H9 (cell line): ENCODE data around the gene EBF4. TPM values are rescaled to one million over a fixed set of nuclear protein-coding genes. Genes with fewer than 3 reads are reported as not detected.
"Not testable (repeated sequence)": the region's sequence is repeated elsewhere in the genome, so short reads cannot be mapped to it uniquely, and the experiment has no call there.

Experiments
- DNase-seq: peaks from one replicate; pipeline ENCODE4 v3.0.0-alpha.2; 2017
- H2AFZ ChIP-seq: one replicate; pipeline ENCODE4 v1.6.1; 2013; ENCODE audit warnings: mild to moderate bottlenecking, low read length, control low read depth, moderate library complexity
- H2AK5ac ChIP-seq: 2 replicates; pipeline ENCODE4 v1.6.1; 2013; ENCODE audit warnings: low read length, control low read depth, mixed read lengths; ENCODE audit not compliant: insufficient read length
- H2BK120ac ChIP-seq: one replicate; pipeline ENCODE4 v1.6.1; 2013; ENCODE audit warnings: low read depth, mild to moderate bottlenecking, low read length, control low read depth, inconsistent platforms; ENCODE audit not compliant: poor library complexity, severe bottlenecking
- H2BK12ac ChIP-seq: 2 replicates; pipeline ENCODE4 v1.6.1; 2013; ENCODE audit warnings: low read length, control low read depth, mixed read lengths, low read depth; ENCODE audit not compliant: insufficient read length
- H2BK15ac ChIP-seq: 2 replicates; pipeline ENCODE4 v1.6.1; 2013; ENCODE audit warnings: low read depth, low read length, control low read depth
- H2BK20ac ChIP-seq: one replicate; pipeline ENCODE4 v1.6.1; 2013; ENCODE audit warnings: low read depth, mild to moderate bottlenecking, low read length, control low read depth, inconsistent platforms; ENCODE audit not compliant: poor library complexity, severe bottlenecking
- H2BK5ac ChIP-seq: 2 replicates; pipeline ENCODE4 v1.6.1; 2013; ENCODE audit warnings: low read length, control low read depth, mixed read lengths; ENCODE audit not compliant: insufficient read length
- H3K14ac ChIP-seq: 2 replicates; pipeline ENCODE4 v1.6.1; 2013; ENCODE audit warnings: low read length, control low read depth; ENCODE audit not compliant: insufficient read depth
- H3K18ac ChIP-seq: 2 replicates; pipeline ENCODE4 v1.6.1; 2013; ENCODE audit warnings: low read depth, mild to moderate bottlenecking, mixed read lengths, low read length, control low read depth; ENCODE audit not compliant: insufficient read length
- H3K23ac ChIP-seq: 2 replicates; pipeline ENCODE4 v1.6.1; 2013; ENCODE audit warnings: low read length, control low read depth, mixed read lengths, low read depth; ENCODE audit not compliant: insufficient read length
- H3K23me2 ChIP-seq: 2 replicates; pipeline ENCODE4 v1.6.1; 2013; ENCODE audit warnings: low read depth, mild to moderate bottlenecking, mixed read lengths, low read length, control low read depth; ENCODE audit not compliant: insufficient read length, poor library complexity, severe bottlenecking
- H3K27ac ChIP-seq: 2 replicates; pipeline ENCODE4 v1.5.1; 2013; ENCODE audit warnings: low read length, control low read depth, mixed read lengths, low read depth; ENCODE audit not compliant: insufficient read length
- H3K27me3 ChIP-seq: 2 replicates; pipeline ENCODE4 v1.6.1; 2013; ENCODE audit warnings: low read length, control low read depth, inconsistent platforms; ENCODE audit not compliant: insufficient read depth
- H3K4ac ChIP-seq: 2 replicates; pipeline ENCODE4 v1.6.1; 2013; ENCODE audit warnings: low read depth, mild to moderate bottlenecking, control low read depth, inconsistent platforms, low read length, moderate library complexity
- H3K4me1 ChIP-seq: 2 replicates; pipeline ENCODE4 v1.6.1; 2013; ENCODE audit warnings: low read length, control low read depth, inconsistent platforms; ENCODE audit not compliant: insufficient read depth
- H3K4me2 ChIP-seq: 2 replicates; pipeline ENCODE4 v1.6.1; 2013; ENCODE audit warnings: low read length, control low read depth, mixed read lengths; ENCODE audit not compliant: insufficient read length, insufficient read depth
- H3K56ac ChIP-seq: 2 replicates; pipeline ENCODE4 v1.6.1; 2013; ENCODE audit warnings: low read depth, mild to moderate bottlenecking, mixed read lengths, low read length, control low read depth; ENCODE audit not compliant: insufficient read length
- H3K79me1 ChIP-seq: 2 replicates; pipeline ENCODE4 v1.6.1; 2013; ENCODE audit warnings: low read depth, mild to moderate bottlenecking, moderate library complexity, low read length, control low read depth, inconsistent platforms; ENCODE audit not compliant: insufficient read depth, poor library complexity, severe bottlenecking
- H3K79me2 ChIP-seq: 2 replicates; pipeline ENCODE4 v1.6.1; 2013; ENCODE audit warnings: low read length, control low read depth, inconsistent platforms; ENCODE audit not compliant: insufficient read depth
- H3K9ac ChIP-seq: 2 replicates; pipeline ENCODE4 v1.6.1; 2013; ENCODE audit warnings: low read length, control low read depth, mixed read lengths; ENCODE audit not compliant: insufficient read length; ENCODE audit errors: extremely low read depth
- H3K9me3 ChIP-seq: one replicate; pipeline ENCODE4 v1.6.1; 2013; ENCODE audit warnings: low read depth, low read length, inconsistent platforms; ENCODE audit not compliant: control insufficient read depth
- H3T11ph ChIP-seq: one replicate; pipeline ENCODE4 v1.6.1; 2013; ENCODE audit warnings: mild to moderate bottlenecking, low read length, control low read depth, inconsistent platforms
- H4K20me1 ChIP-seq: one replicate; pipeline ENCODE4 v1.6.1; 2013; ENCODE audit not compliant: control insufficient read depth, insufficient read length, insufficient read depth
- H4K5ac ChIP-seq: 2 replicates; pipeline ENCODE4 v1.6.1; 2013; ENCODE audit warnings: low read depth, mild to moderate bottlenecking, mixed read lengths, low read length, control low read depth; ENCODE audit not compliant: insufficient read length
- H4K8ac ChIP-seq: replicated peaks from 2 replicates; pipeline ENCODE4 v1.6.1; 2013; ENCODE audit warnings: low read length, control low read depth, mixed read lengths, low read depth; ENCODE audit not compliant: insufficient read length
- H4K91ac ChIP-seq: 2 replicates; pipeline ENCODE4 v1.6.1; 2013; ENCODE audit warnings: low read depth, mild to moderate bottlenecking, moderate library complexity, mixed read lengths, low read length, control low read depth; ENCODE audit not compliant: insufficient read length
- H3K27ac Mint-ChIP-seq, 3 experiments: 2 replicates in 2 of 3; 3 replicates in 1 of 3; pipeline ENCODE4 v1.8.0; 2020 to 2021; ENCODE audit warnings: mixed read lengths in 3 of 3, mild to moderate bottlenecking in 1 of 3, moderate library complexity in 1 of 3
- H3K27me3 Mint-ChIP-seq: 2 replicates; pipeline ENCODE4 v1.8.0; 2021; ENCODE audit warnings: low read depth, mild to moderate bottlenecking, moderate library complexity, mixed read lengths
- H3K36me3 Mint-ChIP-seq, 3 experiments: 2 replicates in 2 of 3; 3 replicates in 1 of 3; pipeline ENCODE4 v1.8.0; 2020 to 2021; ENCODE audit warnings: low read depth in 3 of 3, mixed read lengths in 3 of 3; ENCODE audit not compliant: insufficient read depth in 1 of 3
- H3K4me1 Mint-ChIP-seq, 2 experiments: 2 replicates each; pipeline ENCODE4 v1.8.0; 2020; ENCODE audit warnings: mixed read lengths in 2 of 2
- H3K4me3 Mint-ChIP-seq, 2 experiments: 2 replicates in 1 of 2; 3 replicates in 1 of 2; pipeline ENCODE4 v1.8.0; 2020 to 2021; ENCODE audit warnings: mild to moderate bottlenecking in 2 of 2, mixed read lengths in 2 of 2, moderate library complexity in 1 of 2
- H3K9me3 Mint-ChIP-seq, 2 experiments: 2 replicates in 1 of 2; 3 replicates in 1 of 2; pipeline ENCODE4 v1.8.0; 2020; ENCODE audit warnings: mild to moderate bottlenecking in 2 of 2, mixed read lengths in 2 of 2, moderate library complexity in 1 of 2
- WGBS: extraction: QIAGEN DNeasy Blood & Tissue Kit; methylation state at CpG from one replicate; pipeline ENCODE4 v1.1.7; 2013; ENCODE audit warnings: missing lambda C conversion rate, low lambda C conversion rate, mixed read lengths; ENCODE audit not compliant: insufficient read length; ENCODE audit errors: extremely low coverage; 5-methylcytosine and 5-hydroxymethylcytosine counted together
- total RNA-seq: library from RNA; stranded (reverse); gene quantifications from 2 replicates; pipeline ENCODE4 v1.2.1, GENCODE V29; 2021

The EBF4 gene
- total RNA-seq, 1 experiment from 2014 or later = 3.9 TPM

DNA sequence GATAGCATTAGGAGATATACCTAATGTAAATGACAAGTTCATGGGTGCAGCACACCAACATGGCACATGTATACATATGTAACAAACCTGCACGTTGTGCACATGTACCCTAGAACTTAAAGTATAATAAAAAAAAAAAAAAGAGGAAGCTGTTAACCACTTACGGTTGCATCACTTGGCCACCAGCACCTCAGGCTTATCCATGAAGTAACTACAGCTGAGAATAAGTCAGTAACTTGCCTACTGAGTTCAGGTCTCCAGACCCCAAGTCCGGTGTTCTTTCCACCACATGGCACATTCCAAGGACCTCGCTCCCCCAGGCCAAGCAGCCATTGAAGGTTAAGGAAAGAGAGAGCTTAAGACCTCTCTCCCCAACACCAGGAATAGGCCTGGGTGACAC, 7.8 kb upstream of the EBF4 start:
- not testable (repeated sequence) for H2AFZ ChIP-seq, H3K36me3 Mint-ChIP-seq, H2BK120ac ChIP-seq, H3K56ac ChIP-seq, H4K20me1 ChIP-seq, H3K27me3 ChIP-seq, H3K9ac ChIP-seq, H2BK5ac ChIP-seq, H3K23ac ChIP-seq, H2BK12ac ChIP-seq, H3T11ph ChIP-seq, H4K8ac ChIP-seq, H3K79me1 ChIP-seq, H3K4ac ChIP-seq, H3K79me2 ChIP-seq, H3K27ac Mint-ChIP-seq, H3K4me2 ChIP-seq, H2BK20ac ChIP-seq, H4K5ac ChIP-seq, H3K4me3 Mint-ChIP-seq, H3K18ac ChIP-seq, H3K14ac ChIP-seq, H3K23me2 ChIP-seq, H3K9me3 Mint-ChIP-seq, H3K9me3 ChIP-seq, H3K4me1 ChIP-seq, H3K27ac ChIP-seq, H2BK15ac ChIP-seq, H3K4me1 Mint-ChIP-seq, H4K91ac ChIP-seq, DNase-seq, H2AK5ac ChIP-seq
- no CpG with 5 or more reads among the region's 4 CpGs for WGBS
- H3K27me3 Mint-ChIP-seq = peaks cover 86% of the 10 kb centered on the region
